GM12873 (cell line): ENCODE data around the gene ACO1.

Source experiments
- CTCF ChIP-seq: IDR thresholded peaks from 2 replicates; pipeline ENCODE4 v1.5.1; 2012; ENCODE audit warnings: low read depth, mild to moderate bottlenecking, moderate library complexity, low read length, control low read depth; ENCODE audit not compliant: insufficient read depth; ENCODE audit errors: missing control alignments

The ACO1 gene

GRCh38 chr9:32395510-32396216 lies 11.2 kb downstream of the ACO1 start:
- TF ChIP-seq CTCF = no peak

DNA sequence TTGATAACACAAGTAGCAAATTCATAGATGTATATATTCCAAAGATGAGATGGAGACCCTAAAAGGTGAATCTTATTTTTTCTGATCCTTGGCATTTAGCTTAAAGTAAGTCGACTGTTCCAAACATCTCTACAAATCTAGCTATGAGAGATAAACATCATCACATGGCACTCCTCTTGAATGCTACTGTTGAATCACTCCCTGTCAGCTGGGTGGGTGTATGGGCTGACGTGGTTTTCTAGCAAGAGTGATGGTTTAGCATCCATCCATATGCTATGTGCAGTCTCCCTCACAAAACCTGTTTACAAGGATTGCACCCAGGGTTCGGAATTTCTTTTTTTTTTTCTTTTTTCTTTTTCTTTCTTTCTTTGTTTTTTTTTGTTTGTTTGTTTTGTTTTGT lies 13.8 kb downstream of the ACO1 start:
- TF ChIP-seq CTCF = no peak

- no peak for TF ChIP-seq CTCF
Measured at GRCh38 chr9:32399110-32399815, 14.8 kb downstream of the ACO1 start.

DNA sequence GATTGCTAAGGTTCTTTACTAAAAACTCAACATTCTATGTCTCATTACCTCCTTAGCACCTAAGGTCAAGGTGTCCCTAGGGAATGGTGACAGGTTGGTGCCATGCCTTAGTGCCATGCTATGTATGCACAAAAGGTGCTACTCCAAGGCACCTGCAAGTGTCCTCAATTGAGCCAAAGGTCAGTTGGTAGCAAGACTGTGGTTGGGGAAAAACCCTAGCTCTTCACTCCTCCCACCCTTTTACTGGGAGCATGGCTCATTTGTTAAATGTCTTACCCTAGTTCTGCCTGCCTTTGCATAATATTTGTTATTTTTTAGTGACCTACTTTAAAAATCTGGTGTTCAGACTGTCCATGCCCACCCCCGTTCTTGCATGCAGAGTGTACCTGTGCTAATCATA lies 17.0 kb downstream of the ACO1 start:
- no peak for TF ChIP-seq CTCF

DNA sequence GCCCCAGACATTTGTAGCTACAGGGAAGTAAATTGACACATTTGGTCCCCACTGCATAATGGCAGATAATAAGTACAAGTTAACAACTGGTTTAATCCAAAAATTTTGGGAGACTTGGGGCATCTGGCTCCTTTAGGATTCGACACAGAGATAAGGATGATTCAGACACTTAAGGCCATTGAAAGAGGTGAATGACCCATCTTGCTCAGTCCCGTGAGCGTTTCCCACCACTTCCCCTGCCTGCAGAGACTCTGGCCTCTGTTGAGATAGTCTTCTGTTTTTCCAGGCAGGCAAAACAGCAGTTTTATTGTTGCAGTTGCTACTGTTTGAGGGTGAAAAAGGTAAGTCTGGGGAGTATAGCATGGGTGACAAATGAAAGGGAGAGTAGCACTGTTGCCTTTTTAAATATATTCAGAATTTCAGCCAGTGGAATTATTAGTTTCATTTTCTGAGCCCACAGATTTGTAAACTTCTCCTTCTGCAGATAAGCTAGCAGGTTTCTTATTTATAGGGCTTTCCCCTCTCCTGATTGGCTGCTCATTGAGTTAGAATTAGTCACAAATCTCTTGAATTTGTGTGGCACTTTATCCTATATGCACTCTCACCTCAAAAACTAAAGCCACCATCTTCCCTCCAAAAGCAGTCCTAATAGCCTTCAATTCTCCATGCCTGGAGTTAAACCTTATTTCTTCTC lies 19.3 kb downstream of the ACO1 start:
- TF ChIP-seq CTCF = no peak

DNA sequence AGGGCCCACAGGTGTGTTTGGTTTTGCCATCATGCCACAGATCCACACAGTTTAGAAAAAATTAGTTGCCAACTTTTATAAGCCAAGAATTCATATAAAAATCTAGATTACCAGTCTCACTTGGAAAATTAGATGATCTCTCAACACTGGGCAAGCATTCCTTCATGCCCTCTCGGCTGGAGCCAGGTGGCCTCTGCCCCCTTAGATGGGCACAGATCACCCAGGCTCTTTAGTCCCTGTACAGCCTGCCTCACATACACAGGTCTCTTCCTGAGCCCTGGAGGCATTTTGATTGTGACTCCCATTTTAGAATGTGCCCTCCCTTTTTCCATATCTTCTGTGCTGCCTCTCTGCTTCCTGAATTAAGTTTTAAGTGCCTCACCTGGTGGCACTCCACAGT lies 20.0 kb downstream of the ACO1 start:
- no peak for TF ChIP-seq CTCF

DNA sequence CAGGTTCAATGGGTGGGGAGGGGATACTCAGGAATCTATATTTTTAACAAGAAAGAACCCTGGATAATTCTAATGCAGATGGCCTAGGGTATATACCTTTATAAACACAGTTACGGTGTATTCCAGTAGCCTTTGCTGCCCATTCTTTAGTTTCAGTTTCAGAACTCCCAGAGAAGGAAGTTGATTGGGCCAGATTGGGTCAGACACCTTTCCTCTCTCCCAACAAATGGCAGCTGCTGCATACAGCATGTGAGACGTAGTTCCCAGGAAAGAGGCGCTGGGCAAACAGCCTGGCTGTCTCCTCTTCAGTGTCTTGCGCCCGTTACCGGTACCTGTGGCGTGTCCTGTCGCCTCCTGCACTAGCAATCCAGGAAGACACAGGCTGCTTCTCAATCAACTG lies 20.4 kb downstream of the ACO1 start:
- no peak for TF ChIP-seq CTCF
